HG03280 (cell line): Measurements from ENCODE around the gene CASKIN2.
A peak's percentile ranks its signal among the peaks of the same experiment; 100 is the strongest.

ENCODE experiments used
- ATAC-seq: cut with Tn5 transposase; IDR thresholded peaks from one replicate; pipeline ENCODE4 v1.9.1; 2021; ENCODE audit warnings: mild to moderate bottlenecking, moderate library complexity; ENCODE audit not compliant: unreplicated experiment

The CASKIN2 gene

DNA sequence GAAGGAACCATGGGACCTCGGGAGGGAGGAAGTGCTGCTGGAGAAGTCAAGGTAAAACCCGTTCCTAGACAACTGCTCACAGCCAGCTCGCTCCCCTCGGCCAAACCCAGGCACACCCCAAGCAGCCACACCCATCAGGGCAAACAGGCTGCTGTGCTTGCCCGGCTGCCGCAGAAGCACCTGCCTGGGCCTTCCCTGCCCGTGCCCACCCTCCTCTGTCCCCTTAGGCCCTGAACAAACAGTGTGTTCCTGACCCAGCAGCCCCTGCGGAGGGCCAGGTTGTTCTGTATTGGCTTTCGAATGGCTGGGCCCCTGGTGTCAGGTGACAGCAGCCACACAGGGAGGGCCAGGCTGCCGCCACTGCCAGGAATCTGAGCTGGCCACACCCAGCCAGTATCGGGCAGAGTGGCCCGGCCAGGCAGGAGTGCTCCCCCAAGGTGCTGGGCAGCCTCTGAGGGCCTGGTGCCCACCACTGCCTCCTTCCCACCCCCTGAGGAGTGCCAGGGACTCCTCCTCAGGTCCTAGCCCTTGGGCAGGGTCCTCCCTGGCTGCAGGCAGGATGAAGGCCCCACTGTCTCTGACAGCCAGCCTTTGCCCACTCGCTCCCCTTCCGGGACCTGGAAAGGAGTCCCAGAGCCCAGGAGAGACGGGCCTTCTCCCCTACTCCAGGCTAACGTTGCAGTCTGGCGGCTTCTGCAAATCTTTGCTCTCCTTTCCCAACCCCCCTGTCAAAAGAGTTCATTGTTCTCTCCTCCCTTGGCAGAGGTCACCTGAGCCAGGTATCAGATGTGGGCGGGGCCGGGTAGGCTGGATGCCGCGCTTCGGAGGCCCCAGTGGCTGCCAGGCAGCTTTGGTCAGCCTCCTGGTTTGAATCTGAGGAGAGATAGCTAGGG is 34.2 kb upstream of the CASKIN2 start:
- no peak for ATAC-seq

DNA sequence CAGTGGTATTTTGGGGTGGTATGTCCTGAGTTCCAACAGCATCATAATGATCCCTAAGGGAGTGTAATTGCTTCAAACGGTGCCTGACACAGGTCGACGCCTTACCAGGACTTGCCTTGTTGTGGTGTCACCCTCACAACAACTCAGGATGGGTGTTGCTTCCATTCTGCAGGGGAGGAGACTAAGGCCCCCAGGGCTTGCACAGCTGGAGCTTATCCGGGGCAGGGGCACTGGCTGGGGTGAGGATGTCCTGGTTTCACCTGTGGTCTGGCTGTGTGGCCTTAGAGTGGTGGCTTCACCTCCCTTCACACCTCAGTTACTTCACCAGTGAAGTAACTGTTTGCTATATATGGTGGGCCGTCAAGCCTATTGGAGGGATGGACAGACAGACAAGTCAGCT is 33.5 kb upstream of the CASKIN2 start:
- no peak for ATAC-seq

DNA sequence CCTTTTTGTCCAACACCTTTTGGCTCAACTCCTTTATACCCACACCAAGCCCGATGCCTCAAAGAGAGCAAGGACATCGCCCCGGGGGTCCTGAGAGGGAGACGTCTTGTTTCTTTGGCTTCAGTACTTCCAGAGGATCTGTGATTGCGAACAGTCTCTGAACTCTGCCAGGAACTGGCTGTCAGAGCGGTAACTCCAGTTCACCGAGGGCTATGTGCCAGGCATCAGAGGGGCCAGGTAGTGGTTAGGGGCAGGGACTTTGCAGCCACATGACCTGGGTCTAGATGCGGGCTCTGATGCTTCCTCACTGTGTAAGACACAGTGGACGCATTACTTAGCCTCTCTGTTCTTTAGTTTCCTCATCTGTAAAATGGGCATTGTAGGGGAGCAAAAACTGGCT is 31.8 kb upstream of the CASKIN2 start:
- no peak for ATAC-seq

DNA sequence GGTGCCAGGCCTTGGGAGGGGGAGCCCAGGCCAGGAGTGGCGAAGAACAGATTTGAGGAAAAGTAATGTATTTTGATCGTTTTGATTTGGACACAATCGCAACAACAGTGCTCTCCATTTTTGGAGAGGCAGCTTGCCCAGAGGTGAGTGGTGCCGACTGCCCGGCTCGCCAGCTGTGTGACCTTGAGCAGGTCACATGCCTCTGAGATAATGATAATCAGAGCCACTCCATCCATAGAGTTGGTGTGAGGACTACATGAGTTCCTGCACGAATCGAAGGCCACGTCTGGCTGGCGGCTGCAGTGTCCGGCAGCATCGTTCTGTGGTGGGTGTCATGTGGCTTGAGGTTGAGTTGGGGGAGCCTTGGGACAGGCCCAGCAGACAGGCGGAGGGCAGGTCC is 30.8 kb upstream of the CASKIN2 start:
- ATAC-seq: no peak

DNA sequence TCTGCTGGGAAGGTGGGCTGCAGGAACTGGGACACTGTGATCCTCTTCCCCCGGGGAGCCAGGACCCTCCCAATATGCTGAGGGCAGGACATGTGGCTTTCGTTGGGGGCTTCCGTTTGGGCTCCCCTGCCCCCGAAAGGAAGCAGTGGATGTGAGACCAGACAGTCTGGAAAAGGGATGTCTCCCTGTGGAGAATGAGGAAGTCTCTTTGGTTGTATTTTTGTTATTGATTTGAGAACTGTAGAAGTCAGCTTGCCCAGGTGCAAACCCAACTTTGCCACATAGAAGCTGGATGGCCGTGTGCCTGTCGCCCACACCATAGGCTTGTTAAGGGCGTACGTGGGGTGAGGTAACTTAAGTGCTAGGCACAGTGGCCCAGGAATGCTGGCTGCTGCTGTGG is 28.9 kb upstream of the CASKIN2 start:
- no peak for ATAC-seq

DNA sequence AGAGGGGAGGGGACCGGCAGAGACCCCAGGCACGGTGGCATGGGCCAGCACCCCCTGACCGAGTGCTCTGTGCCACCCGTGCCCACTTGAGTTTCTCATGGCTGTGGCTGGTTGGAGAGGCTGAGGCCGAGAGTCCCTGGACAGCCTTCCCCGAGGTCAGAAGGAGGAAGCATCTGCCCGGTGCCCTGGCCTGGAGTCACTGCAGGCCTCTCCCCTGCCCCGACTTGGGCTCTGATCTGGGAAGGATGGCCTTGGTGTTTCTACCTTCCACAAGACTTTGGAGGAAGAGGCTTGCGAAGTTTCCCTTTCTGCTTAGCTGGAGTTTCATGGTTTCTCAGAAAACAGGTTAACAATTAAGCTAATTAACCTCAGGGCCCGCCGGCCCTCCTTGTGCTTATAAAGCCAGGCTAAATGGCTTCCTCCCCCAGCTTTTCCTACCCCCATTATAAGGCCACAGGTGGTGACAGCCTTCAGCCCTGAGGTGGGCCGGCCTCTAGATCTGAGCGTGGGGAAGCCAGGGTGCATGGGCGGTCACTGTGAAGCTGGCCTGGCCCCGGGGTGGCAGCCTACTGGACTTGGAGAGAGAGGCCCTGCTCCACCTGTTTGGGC is 27.5 kb upstream of the CASKIN2 start:
- no peak for ATAC-seq

DNA sequence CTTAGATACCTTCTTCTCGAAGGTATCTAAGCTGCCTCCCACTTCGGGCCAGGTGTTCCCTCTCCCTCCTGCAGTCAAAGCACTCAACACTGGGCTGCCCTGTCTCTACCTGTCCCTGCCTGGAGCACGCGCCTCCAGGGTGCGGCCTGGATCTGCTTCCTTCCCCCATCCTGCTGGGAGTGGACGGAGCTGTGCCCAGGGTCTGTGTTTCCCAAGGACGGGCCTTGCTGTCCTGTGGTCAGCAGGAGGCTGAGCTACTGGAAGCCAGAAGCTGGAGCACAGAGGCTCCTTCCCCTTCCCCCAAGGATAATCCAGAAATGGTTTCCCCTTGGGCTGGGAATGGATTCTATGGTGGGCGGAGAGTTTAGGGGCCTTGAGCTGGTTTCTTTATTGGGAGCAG is 26.9 kb upstream of the CASKIN2 start:
- ATAC-seq: no peak

DNA sequence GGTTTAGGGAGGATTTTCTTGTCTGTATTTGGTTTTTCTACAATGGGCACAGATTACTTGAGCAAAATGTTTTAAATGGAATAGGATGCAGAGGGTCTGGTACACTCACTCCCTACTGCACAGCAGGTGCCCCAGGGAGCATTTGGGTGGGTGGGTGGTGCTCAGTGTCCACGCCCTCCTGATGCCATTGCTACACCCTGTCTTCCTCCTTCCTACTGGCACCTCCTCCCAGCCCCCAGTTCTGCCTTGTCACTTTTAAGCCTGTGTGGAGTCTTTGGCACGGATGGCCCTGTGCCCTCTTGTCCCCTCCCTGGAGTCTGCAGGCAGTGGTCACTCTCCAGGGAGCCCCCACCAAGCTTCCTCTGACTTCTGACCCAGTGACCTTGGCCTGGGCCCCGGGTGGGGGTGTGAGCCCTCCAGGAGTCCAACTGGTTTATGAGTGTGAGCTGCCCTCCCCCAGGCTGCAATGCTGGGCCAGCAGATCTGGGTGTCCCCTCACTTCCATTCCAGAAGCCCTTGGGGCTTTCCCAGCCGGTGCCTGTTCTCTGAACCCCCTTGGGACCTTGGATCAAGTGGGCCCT is 25.7 kb upstream of the CASKIN2 start:
- no peak for ATAC-seq

DNA sequence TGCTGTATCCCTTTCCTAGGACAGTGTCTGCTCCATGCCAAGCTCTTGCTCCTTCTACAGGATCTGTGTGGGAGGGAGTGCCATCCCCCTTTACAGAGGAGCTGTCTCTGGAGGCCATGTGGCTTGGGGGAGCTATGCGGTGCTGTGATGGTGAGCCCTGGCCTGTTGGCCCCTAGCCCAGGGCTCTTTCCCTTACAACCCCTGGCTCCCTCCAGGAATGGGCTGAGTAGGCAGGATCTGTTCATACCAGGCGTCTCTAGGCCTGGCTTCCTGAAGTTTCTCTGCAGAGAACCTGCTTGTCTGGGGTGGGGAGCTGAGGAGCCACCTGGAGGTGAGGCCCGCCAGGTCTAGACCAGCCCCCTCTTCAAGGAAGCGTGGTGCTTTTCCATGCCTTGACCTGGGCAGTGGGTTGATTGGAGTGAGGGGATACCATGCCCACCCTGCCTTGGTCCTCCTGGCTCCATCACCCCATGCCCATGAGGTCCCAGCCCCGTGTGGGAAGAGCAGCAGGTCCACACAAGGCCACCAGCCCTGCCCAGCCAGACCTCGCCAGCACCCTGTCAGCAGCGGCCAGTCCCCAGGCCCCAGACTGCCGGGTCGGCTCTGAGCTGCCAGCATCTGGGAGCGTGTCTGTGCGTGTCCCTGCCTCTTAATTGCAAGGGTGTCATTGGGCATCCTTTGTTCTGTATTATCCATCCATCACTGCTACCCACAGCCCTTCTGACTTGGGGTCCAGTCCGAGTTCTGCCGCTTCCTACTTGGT is 24.8 kb upstream of the CASKIN2 start:
- ATAC-seq: no peak

DNA sequence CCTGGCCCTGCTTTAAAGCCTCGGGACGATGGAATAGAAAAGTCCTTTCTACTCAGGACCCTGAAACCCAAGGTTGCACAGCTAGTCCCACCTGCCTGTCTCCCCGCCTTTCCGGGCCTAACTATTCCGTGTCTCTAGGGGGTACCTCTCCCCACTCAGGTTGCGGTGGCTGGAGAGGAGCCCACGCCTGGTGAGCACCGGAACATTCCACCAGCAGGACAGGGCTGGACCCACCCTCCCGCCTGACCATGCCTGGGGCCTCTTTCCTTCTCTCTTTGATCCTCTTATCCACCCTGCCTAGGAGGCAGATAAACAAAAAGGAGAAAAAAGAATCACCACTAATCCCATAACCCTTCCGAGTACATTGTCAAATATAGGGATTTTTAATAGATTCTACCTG is 21.0 kb upstream of the CASKIN2 start:
- ATAC-seq: no peak

DNA sequence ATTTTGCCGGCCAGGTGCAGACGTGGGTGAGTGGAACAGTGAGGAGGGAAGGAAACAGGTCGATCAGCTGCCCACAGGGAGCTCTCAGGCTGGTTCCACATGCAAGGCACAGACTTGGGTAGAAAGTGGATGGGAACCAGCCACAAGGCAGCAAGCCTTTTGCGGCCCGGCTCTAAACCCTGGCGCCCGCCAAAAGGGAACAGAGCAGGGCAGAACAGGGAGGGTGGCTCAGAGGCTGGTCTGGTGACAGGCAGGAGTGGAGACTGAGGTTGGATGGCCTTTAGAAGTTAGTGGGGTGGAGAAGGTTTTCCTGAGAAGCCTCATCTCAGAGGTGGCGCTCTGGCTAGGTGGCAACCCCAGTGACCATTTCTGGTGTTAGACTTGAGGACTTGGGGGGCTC is 20.5 kb upstream of the CASKIN2 start:
- no peak for ATAC-seq

DNA sequence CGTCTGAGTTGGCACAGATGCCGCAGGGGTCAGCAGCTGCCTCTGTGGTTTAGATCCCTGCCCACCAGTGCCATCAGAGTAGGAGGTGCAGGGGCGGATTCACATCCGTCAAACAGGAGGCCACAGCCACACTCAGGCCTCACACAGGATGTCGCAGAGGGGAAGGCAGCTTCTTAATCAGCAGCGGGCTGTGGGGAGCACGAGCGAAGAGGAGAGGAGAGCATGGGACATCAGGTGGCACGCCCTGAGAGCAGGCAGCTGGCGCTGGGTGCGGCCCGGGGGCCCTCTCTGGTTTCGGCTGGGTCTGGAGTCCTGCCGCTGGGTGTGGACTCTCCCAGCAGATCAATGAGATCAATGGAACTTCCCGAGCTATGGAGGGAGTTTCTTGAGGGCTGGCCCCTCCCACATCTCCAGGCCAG is 19.8 kb upstream of the CASKIN2 start:
- ATAC-seq: no peak

DNA sequence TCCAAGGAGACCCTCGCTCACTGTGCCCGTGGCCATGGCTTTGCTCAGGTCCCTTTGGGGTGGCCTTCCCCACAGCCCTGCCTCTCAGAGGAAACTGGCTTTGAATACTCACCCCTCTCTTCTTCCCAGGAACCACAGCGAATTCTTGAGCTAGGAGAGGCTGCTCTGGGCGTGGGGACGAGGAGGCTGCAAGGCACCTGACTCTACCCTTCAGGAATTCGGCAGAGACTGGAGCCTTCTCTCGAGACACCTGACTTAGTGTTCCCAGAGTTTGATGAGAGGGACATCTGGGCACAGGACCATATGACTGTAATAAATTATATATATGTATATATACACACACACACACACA is 16.4 kb upstream of the CASKIN2 start:
- ATAC-seq: no peak

DNA sequence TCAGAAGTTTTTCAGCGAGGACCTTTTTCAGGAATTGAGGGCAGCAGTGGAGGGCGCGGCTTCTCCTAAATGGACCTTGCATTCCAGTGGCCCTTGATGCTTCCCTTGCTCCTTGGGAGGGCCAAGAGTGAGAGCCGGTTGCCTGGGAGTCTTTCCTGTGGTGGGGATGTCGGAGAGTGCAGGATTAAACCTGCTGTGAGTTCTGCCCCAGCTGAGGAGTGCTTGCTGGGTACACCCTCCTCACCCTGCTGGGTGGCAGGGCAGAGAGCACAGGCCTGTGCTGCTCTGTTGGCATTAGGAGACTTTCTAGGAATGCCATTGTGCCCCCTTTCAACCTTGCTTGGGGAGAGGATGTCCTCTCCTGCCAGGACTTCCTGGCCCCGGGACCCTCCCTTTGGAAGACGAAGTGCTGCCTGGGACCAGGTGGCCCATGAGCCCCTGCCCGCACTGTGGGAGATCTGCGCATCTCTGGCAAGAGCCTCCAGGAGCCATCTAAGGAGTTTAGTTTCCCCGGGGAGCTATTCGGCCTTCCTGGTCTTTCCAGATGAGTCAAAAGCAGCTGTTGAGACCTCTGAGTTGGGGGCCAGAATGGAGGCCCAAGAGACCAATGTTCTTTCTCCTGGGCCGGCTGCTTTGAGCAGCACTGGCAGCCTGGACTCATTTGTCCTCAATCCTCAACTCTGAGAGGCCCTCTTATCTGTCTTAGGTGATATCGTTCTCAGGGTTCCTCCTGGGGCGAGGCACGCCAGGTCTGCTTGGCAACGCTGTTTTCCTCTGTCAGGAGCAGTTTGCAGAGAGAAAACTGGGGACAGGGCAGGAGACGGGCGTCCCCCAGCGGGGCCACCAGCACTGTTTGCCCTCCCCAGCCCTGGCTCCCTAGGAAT is 15.7 kb upstream of the CASKIN2 start:
- no peak for ATAC-seq

DNA sequence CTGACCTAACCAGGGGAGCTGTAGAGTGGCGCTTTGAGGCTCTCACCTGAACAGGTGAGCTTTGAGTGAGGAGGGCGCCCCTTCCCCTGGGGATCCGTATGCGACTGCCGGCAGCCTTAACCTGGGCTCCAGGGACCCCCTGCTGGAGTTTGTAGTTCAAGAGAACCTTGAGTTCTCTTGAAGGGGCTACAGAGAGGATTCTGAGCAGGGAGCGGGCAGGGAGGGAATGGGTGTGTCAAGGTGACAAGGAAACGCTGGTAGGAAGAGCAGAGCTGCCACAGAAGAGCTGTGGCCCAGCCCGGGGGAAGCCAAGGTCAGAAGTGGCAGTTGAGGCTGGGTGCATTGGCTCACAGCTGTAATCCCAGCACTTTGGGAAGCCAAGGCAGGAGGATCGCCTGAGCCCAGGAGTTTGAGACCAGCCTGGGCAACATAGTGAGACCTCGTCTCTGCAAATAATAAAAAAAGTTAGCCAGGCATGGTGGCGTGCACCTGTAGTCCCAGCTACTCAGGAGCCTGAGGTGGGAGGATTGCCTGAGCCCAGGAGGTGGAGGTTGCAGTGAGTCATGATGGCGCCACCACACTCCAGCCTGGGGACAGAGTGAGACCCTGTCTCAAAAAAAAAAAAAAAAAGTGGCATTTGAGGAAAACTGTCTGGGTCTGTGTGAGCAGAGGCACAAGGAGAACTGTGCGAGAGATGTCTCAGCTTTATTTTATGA is 11.4 kb upstream of the CASKIN2 start:
- no peak for ATAC-seq

DNA sequence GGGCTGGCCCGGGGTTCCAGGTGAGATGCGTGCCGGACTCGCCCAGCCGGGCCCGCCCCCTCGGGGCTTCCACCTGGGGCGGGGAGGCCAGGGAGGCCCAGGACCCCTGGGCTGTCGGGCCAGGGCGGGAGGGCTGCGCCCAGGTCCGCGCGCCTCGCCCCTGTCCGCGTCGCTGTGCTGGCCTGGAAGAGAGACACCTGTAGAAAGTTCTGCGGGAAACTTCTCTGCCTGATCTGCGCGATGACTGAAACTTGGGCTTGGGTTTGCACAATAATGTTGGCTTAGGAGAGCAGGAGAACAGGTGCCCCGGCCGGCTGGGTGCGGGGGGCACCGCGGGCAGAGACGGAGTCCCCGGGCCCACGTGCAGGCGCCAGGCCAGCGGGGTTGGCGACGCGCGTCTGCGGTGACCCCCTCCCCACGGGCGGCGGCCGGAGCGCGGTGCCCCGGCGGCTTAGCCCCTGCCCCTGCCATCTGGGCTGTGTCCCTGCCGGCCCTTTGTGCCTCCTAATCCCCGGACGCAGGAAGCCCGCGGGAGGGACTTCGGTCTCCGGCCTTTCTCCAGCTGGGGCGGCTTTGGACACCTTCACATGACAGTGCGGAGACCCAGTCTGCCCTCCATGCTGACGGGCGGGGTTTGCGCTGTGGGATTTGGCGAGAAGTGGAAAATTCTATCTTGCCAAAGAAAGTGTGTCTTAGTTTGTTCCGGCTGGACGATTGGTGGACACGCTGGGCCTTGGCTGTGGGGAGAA is 10.6 kb upstream of the CASKIN2 start:
- peak; percentile 14 for ATAC-seq

DNA sequence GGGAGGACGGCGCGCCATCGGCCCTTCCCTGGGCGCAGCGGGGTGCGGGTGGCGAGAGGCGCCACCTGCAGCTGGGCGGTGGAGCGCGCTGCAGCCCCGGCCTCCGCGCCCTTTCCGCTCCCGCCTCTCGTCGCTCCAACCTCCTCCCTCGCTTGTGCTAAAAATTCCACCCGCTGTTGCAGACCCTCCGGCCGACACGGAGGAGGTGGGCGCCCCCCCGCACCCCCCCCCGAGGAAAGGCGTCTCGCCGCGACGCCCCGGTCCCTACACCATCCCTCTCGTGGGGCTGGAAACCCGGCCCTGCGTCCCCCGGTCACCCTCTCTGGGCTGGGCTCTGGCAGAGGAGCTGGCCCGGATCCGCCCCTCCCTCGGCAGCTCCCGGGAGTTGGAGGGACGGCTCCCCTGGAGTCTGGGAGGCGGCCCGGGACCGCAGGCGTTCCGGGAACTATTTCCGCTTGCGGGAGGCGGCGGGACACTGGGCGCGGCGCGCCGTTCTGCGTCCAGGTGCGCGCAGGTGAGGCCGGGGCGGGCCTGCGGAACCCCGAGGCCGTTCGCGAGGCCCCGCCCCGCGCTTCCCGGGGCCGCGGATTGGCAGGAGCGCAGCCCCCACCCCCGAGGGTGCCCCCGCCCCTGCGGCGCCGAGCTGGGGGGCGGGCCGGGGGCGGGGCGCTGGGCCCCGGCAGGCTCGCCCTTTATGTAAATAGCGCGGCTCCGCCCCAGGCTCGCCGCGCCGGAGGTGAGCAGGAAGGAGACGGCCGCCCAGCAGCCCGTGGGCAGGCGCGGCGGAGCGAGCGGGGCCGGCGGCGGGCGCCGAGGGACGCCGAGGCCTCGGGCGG is 9.9 kb upstream of the CASKIN2 start, which contains the start of gene LLGL2:
Gene LLGL2, plus strand, starts transcription at position 728 of the 836 bp plus-strand sequence. CDS start 17,730 bp downstream, outside the sequence.
- ATAC-seq: peak; percentile 88
